HepG2 (cell line): Measurements from ENCODE around the gene AFF1. TPM values are rescaled to one million over a fixed set of nuclear protein-coding genes. Genes with fewer than 3 reads are reported as not detected.

Experiments
- BATF2 ChIP-seq: sonication (generic); formaldehyde crosslinking; IDR thresholded peaks from 2 replicates; pipeline ENCODE4 v1.8.0; 2022; ENCODE audit warnings: mild to moderate bottlenecking, missing genetic modification reagents, moderate library complexity
- CBX1 ChIP-seq: IDR thresholded peaks from one replicate; pipeline ENCODE4 v1.6.1; 2016; ENCODE audit warnings: antibody characterized with exemption, low read depth
- CHD4 ChIP-seq: fragments of 200-600 bp; sonication (generic); IDR thresholded peaks from 2 replicates; pipeline ENCODE4 v1.7.0; 2017; ENCODE audit warnings: mild to moderate bottlenecking, low read length, borderline replicate concordance
- FOXM1 ChIP-seq: sonication (generic); formaldehyde crosslinking; IDR thresholded peaks from 2 replicates; pipeline ENCODE4 v1.5.0; 2020; ENCODE audit warnings: missing genetic modification reagents
- NFAT5 ChIP-seq: sonication (generic); formaldehyde crosslinking; IDR thresholded peaks from 2 replicates; pipeline ENCODE4 v1.4.0; 2020; ENCODE audit warnings: missing genetic modification reagents
- SPEN ChIP-seq: sonication (generic); formaldehyde crosslinking; IDR thresholded peaks from 2 replicates; pipeline ENCODE4 v1.5.1; 2020; ENCODE audit warnings: low read depth, mild to moderate bottlenecking, missing genetic modification reagents
- THAP7 ChIP-seq: sonication (generic); formaldehyde crosslinking; IDR thresholded peaks from 2 replicates; pipeline ENCODE4 v1.8.1; 2023; ENCODE audit warnings: mild to moderate bottlenecking, missing genetic modification reagents
- XBP1 ChIP-seq: sonication (generic); formaldehyde crosslinking; IDR thresholded peaks from 2 replicates; pipeline ENCODE4 v1.5.0; 2020; ENCODE audit warnings: missing genetic modification reagents
- ZNF207 ChIP-seq: fragments of 450-650 bp; IDR thresholded peaks from 2 replicates; pipeline ENCODE4 v1.6.1; 2016; ENCODE audit warnings: antibody characterized with exemption, borderline replicate concordance
- ZNF513 ChIP-seq: sonication (generic); formaldehyde crosslinking; conservative IDR thresholded peaks from 2 replicates; pipeline ENCODE4 v1.5.0; 2020; ENCODE audit warnings: missing genetic modification reagents
- ZNF704 ChIP-seq: sonication (generic); formaldehyde crosslinking; IDR thresholded peaks from 2 replicates; pipeline ENCODE4 v1.8.1; 2023; ENCODE audit warnings: mild to moderate bottlenecking, inconsistent platforms, moderate library complexity, missing genetic modification reagents, borderline replicate concordance
- polyA plus RNA-seq, 8 experiments: library from polyadenylated mRNA; depleted of rRNA in 3 of 8; stranded (reverse) in 7 of 8; unstranded in 1 of 8; fragments of >200 nt; fragmentation: Illumina TruSeq in 4 of 8; extraction: Trizol in 4 of 8; gene quantifications; 2 replicates each; pipeline versions ENCODE4 v1.2.1 to v1.2.3, GENCODE V29; 2011 to 2016; ENCODE audit warnings: low read depth in 4 of 8, missing spikeins in 1 of 8, mixed read lengths in 1 of 8; ENCODE audit not compliant: insufficient read depth in 1 of 8
- total RNA-seq, 5 experiments: library from RNA; depleted of rRNA; stranded (reverse); fragments of >200 nt; fragmentation: Illumina TruSeq; extraction: Trizol; gene quantifications; 2 replicates each; pipeline ENCODE4 v1.2.3, GENCODE V29; 2016; ENCODE audit warnings: low read depth in 1 of 5
- TF ChIP-seq, protein P1 (sequence below): IDR thresholded peaks from 2 replicates; pipeline ENCODE4 v1.6.1; 2016; ENCODE audit warnings: low read depth
- TF ChIP-seq, protein P2 (sequence below): sonication (generic); formaldehyde crosslinking; conservative IDR thresholded peaks from 2 replicates; pipeline ENCODE4 v1.4.0; 2020; ENCODE audit warnings: missing genetic modification reagents

Gene AFF1
- total and polyA plus RNA-seq, 2 of the 13 experiments (the other 11 are each of a cell fraction or from before 2014, with no cell fraction given) = 15.5 to 15.9 TPM

DNA sequence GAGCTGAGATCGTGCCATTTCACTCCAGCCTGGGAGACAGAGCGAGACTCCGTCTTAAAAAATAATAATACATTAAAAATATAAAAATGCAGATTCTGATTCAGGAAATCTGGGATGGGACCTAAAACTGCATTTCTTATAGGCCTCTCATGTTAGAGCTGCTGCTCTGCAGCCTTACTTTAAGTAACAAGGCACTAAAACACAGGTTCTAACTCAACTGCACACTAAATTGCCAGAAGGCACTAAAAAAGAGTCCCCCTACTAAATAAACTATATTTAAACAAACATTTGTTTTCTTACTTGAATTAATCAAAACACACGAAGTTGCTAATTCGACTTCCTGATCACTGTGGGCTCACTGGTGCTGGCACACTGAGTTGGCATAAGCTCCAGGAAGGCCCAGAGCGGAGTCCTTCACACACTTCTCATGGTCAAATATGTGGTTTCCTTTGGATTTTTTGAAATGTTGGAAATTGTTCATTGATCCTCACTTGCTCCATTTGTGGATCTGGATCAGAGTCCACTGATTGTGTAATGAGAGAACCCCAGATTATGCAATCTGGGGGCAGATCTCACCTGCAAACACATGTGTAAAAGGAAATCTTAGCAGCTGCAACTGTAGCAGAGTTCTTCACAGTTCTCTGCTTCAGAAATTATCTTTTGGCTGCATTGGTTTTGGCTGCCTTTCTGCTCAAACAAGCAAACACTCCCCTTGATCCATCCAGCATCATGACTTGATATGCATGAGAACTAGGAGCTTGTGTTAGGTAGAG is 59.3 kb downstream of the AFF1 start (continued):
- TF ChIP-seq ZNF513 (CRISPR knock-in tag) = no peak
- no peak for TF ChIP-seq CBX1
- TF ChIP-seq XBP1 (CRISPR knock-in tag) = no peak
- TF ChIP-seq ZNF704 = no peak
- no peak for TF ChIP-seq FOXM1 (CRISPR knock-in tag)
- 0 out of 2 replicates have a peak, but pooled peaks have one; percentile 43 for TF ChIP-seq SPEN (CRISPR knock-in tag)
- TF ChIP-seq, protein P1, sequence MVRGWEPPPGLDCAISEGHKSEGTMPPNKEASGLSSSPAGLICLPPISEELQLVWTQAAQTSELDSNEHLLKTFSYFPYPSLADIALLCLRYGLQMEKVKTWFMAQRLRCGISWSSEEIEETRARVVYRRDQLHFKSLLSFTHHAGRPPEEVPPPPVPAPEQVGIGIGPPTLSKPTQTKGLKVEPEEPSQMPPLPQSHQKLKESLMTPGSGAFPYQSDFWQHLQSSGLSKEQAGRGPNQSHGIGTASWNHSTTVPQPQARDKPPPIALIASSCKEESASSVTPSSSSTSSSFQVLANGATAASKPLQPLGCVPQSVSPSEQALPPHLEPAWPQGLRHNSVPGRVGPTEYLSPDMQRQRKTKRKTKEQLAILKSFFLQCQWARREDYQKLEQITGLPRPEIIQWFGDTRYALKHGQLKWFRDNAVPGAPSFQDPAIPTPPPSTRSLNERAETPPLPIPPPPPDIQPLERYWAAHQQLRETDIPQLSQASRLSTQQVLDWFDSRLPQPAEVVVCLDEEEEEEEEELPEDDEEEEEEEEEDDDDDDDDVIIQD (CRISPR knock-in tag) = peak; percentile 68; the same call in 1 of the 2 replicates
- no peak for TF ChIP-seq BATF2 (CRISPR knock-in tag)
- TF ChIP-seq CHD4 = peak; percentile 49; the same call in 1 of the 2 replicates
- TF ChIP-seq, protein P2, sequence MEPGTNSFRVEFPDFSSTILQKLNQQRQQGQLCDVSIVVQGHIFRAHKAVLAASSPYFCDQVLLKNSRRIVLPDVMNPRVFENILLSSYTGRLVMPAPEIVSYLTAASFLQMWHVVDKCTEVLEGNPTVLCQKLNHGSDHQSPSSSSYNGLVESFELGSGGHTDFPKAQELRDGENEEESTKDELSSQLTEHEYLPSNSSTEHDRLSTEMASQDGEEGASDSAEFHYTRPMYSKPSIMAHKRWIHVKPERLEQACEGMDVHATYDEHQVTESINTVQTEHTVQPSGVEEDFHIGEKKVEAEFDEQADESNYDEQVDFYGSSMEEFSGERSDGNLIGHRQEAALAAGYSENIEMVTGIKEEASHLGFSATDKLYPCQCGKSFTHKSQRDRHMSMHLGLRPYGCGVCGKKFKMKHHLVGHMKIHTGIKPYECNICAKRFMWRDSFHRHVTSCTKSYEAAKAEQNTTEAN = no peak
- no peak for TF ChIP-seq ZNF207
- TF ChIP-seq NFAT5 (CRISPR knock-in tag) = no peak
- no peak for TF ChIP-seq THAP7 (CRISPR knock-in tag)
